HTR-8/SVneo (cell line): ENCODE data around the gene CLDN14.

Experiments used
- DNase-seq: peaks from one replicate; pipeline ENCODE4 v3.0.0; 2011; ENCODE audit warnings: low spot score, mixed read lengths; ENCODE audit not compliant: insufficient read length
- FAIRE-seq: peaks from 2 replicates; lab custom pipeline; 2011; peaks lifted over from hg19 to GRCh38; lab: Jason Lieb, UNC

Gene CLDN14

GRCh38 chr21:36415375-36415774 is 64.5 kb downstream of the CLDN14 start:
- no peak for FAIRE-seq
- no peak for DNase-seq

GRCh38 chr21:36412916-36413315 is 67.0 kb downstream of the CLDN14 start:
- no peak for DNase-seq
- no peak for FAIRE-seq

- no peak for DNase-seq
- FAIRE-seq = no peak
Observed at GRCh38 chr21:36411301-36411700, 68.6 kb downstream of the CLDN14 start.
